ENCODE measurements around the gene GPX6.
"Not testable (repeated sequence)": the region's sequence is repeated elsewhere in the genome, so short reads cannot be mapped to it uniquely, and the experiment has no call there.

GPX6 gene, protein sequence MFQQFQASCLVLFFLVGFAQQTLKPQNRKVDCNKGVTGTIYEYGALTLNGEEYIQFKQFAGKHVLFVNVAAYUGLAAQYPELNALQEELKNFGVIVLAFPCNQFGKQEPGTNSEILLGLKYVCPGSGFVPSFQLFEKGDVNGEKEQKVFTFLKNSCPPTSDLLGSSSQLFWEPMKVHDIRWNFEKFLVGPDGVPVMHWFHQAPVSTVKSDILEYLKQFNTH

DNA sequence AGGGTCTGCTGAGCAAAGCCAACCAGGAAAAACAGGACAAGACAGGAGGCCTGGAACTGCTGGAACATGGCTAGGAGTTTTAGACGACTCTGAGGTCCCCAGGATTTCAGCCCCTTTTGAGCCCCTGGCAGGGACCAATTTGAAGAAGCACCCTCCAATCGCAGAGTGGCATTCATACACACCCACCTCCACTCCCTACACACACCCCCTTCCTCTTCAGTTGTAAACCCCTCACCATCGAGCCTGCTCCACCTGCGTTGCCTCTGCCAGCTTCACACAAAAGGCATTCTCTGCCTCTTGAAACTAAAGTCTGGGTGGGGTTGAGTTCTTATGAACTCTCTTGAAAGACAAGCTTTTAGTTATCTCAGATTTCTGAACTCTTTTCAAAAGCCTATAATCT lies at the start of gene GPX6:
Gene GPX6, minus strand, starts transcription at position 118 of the 400 bp plus-strand sequence. Its CDS starts 50 bp downstream, at position 68.
- no peak for DNase-seq

DNA sequence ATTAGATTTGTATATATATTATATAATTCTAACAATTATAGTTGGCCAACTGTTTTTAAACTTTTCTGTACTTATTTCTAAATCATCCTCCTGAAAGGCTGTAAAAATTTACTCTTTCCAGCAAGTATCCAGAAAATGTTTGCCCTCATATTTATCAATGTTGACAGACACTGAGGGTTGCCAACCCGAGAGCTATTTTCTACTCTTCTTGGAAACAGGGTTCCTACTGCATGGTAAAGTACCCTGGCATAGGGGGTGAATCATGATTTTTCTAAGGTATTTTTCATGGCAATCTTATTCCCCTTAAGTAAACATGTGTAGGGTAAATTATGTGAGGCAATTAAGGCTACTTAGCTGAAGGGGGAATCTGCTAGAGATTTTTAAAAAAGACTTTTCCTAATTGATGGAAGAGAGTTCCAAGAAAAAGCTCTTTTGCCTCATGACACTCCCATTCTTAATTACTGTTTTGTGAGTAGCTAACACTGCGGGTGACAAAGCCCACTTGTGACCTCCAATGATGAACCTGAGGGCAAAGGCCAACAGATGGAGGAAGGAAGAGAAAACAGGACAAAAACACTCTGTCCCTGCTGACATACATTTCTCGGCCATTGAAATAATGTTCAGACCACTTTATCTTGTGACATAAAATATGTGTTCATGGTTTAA lies 48.0 kb upstream of the GPX6 start:
- DNase-seq = no peak

DNA sequence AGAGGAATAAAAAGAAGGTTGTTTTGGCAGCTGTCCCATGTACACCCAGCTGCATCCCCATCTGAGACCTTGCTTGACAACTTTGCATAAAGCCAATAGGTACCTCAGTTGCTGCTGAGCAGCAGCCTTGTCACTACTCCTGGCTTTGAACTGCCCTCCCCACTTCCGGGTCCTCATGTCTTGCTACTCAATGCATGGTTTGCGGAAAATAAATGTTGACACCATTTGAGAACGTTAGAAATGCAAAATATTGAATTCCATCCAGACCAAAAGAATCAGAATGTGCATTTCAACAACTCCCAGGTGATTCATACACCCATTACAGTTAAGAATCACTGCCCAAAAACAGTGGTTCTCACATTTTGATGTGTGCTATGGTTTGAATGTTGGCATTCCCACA lies 43.0 kb upstream of the GPX6 start:
- DNase-seq = no peak

DNA sequence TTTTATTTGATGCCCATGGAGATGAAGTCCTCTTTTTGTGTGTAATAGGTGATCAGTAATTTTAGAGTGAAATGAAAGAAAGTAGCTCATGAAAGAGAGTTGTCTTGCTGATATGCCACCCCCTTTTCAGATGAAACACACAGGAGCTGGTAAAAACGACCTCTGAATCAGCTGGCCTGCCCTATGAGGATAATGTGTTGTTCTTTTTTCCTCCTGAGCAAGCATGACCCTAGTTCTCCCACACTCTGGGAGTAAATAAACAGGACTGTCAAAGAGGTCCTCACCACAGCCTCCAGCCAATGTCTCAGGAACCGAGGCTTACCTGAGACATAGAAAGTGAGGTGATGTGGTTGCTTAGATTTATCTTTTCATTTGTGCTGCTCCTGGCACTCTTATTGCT lies 39.5 kb upstream of the GPX6 start:
- DNase-seq = no peak

DNA sequence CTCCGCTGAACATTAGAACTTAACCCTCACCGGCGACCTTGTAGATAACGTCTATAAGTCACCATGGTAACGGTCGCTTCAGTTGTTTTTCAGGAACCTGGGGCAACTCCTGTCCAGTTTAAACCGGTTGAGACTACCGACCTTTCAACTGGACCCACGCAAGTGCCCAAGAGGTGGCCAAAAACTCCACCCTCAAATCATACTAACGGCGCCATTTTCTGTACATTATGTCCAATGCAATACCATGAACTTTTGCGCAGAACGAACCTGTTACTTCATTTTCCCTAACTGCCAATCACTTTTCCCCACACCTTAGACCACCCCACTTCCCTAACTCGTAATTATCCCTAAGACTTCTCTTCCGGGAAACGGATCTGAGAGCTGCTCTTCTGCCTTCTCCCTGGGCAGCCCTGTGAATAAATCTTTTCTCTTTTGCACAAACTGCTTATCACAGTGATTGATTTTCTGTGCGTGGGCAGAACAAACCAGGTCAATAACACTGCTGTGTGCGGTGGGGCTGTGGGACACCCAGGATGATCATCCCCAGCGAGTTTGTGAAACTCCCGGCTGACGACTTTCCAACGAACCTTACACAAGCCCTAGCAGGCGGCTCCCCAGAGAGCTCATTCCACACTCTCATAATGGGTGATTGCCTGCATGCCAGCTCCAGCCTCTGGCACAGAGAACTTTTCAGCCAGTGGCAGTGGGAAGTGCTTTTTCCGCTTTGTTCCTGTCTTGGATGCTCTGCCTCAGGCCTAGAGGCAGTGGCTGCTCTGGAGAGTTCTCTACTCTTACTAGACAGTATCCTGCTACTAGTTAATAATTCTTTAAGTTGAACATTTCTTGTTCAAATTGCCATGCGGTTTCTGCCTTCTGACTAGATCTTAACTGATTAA lies 38.6 kb upstream of the GPX6 start:
- no peak for DNase-seq

DNA sequence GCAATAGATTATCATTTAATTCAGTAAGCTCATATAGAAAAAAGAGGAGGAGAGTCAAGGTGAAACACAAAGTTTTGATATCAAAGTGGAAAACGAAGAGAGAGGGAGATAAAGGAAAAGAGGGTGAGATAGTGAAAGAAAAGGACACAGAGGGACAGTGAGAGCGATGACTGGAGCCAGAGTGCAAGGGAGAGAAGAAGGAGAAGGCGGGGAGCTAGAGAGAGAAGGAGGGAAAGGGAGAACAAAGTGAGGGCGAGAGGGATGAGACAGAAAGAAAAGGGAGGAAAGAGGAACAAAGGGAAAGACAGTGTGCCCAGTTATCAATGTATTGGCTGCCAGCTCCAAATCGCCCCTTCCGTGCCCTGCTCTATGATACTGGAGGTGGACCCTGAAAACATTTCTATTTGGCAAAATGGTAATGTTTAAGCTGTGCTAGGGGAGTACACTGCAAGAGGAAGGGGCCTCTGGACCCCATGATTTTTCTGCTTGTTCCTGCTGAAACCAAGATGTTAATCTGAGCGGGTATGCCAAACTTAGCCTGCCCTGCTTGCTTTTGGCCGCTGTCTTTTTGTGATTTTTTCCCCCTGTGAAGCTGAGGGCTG lies 37.9 kb upstream of the GPX6 start:
- DNase-seq = no peak

DNA sequence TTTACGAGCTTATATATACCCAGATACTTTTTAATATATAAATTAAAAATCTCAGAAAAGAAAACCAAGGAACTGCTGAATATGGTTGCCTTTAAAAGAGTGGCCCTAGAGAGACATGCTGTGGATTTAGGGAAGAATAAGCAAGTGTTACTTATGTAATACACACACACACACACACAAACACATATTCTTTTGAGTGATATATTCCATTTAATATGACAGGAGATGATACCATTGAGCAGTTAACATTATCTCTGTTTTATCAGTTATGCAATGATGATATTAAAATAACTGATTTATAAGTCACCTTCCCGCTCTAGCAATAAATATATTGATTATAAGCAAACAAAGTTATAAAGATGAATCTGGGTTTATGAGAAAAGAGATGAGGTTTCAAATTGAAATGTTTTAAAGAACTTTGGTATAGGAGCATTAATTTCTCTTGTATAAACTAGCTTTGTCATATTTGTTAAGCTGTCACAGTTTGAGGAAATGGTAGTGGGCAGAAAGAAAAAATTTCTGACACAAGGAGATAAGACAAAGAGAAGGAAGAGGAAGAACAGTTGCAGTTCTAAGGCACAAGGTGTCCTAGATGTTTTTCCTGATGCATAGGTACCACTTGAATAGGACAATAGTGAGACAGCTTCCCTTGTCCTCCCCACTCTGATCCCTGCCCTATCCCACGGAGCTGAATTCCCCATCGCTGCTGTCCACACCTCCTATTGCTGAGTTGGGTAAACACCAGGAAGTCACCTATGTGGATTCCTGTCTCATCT lies 36.5 kb upstream of the GPX6 start:
- no peak for DNase-seq

DNA sequence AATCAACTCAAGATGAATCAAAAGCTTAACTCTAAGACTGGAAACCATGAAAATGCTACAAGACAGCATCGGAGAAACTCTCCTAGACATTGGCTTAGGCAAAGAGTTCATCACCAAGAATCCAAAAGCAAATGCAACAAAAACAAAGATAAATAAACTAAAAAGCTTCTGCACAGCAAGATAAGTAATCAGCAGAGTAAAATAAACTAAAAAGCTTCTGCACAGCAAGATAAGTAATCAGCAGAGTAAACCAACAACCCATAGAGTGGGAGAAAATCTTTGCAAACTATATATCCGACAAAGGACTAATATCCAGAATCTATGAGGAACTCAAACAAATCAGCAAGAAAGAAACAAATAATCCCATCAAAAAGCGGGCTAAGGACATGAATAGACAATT lies 31.4 kb upstream of the GPX6 start:
- DNase-seq = not testable (repeated sequence)

DNA sequence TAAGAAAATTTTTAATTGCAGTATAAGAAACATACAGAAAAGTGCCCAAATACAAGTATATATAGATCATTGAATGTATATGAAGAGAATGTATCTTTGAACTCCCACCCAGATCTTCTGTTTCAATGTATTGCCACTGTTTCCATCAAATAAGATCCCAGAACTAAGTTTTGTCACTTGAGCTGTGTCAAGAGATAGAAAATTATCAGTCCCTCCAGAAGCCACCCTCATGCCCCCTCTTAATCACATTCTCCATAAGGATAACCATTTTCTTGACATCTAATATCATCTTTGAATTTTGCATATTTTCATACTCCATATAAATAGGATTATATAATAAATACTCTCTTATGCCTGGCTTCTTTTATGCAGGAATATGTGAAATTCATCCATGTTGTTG lies 30.4 kb upstream of the GPX6 start:
- no peak for DNase-seq

DNA sequence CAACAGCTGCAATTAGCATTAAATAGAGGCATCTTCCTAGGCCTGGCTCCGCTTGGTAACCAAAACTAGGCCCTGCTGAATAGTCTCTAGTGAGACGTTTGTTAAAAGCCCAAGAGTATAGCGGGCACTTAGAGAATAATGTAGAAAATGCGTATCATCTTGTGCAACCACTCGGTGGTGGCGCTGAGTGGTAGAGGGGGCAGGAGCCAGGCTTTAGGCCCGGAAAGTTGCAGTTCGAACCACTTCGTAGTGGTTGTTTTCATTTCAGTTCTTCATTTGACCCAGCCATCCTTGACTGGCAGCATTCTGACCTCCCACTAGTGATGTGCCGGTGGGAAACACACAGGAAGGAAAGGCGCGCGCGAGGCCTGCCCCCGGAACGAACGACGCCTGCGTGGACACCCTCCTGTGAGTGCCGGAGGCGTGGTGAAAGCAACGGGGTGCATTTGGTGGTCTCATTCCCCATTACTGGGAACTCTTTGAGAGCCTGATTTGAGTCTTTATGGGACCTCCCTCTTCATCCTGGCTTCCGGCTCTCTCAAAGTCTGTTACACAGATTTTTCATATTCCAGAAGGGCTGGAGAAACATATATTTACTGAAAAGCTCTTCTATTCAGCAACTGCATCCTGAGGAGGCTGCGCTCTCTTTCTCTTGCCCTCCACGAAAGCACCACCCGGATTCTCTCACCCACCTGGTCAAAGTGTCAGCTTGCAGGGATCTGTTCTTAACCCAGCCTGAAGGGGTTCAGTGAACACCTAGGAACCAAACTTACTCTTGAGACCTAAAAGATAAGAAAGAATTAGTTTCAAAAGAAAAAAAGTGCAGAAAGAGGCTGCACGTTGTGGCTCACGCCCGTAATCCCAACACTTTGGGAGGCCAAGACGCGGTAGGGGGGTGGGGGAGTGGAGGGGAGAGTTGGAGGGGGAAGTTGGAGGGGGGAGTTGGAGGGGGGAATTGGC lies 28.3 kb upstream of the GPX6 start:
- DNase-seq = peak; percentile 74

DNA sequence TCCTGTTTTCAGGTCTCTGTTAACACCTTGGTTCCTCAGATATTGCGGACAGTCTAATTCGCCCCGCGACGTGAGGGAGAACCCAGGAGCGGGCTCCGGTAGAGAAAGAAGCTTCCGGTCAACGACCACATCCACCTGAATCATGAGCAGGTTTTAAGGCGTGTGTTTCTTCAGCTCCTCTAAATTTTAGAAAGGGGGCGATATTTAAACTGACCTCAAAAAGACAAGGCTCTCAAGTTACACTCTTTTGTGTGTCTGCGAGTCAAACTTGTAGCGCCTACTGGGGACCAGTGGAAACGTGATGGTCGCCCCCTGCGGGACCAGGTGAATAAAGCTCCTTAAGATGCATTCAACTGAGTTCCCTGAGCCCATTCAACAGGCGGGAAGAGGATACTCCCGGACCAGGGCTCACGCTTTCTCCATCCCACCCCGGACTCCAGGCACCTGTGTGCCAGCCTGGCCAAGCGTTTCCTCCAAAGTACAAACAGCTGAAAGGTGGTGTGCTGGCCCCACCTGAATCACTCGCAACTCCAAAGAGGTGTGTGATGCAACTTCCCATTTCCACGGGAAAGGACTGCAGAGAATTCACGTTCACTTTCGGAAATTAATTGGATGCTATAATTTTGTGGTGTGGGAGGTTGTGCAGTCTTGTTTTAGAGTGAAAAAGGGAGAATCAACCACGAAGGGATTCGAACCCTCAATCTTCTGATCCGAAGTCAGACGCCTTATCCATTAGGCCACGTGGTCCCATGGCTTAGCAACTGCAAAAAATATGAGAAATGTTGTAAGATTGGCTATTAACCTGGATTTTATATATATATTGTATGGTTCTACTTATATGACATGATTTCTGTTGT lies 27.1 kb upstream of the GPX6 start:
- DNase-seq = peak; percentile 93

DNA sequence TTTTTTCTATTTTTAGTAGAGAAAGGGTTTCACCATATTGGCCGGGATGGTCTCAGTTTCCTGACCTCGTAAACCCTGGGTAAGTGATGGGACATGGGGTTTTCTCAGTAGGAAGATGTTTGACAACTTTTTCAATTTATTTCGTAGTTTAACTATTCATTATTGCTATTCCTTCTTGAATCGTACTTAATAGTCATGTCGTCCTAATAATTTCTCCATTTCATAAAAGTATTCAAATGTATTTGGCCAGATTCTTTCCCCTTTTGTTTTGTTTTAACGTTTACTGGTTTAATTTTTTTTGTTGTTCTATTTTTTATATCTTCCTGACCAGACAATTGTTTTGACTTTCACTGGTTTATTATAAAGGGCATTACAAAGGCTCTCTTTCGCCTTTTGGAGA lies 26.4 kb upstream of the GPX6 start:
- DNase-seq = no peak

DNA sequence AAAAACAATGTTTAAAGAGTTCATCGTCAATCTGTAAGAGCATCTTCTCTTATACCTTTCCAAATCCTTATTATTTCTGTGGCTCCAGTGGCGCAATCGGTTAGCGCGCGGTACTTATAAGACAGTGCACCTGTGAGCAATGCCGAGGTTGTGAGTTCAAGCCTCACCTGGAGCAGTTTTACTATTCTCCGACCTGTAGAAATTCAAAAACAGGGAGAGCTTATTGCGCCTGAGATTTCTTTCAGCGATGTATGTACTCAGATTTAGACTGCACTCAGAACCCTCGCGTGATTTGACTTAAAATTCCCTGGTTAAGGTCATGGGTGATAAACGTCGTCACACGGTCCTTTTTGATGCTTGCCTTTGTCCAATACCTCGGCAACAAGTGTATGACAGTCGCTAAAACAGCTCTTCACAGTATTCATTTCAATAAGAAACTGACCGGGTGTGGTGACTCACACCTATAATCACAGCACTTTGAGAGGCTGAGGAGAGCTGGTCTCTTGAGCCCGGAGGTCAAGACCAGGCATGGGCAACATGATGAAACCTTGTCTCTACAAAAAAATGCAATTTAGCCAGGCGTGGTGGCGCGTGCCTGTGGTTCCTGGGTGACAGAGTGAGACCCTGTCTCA lies 22.0 kb upstream of the GPX6 start:
- no peak for DNase-seq

DNA sequence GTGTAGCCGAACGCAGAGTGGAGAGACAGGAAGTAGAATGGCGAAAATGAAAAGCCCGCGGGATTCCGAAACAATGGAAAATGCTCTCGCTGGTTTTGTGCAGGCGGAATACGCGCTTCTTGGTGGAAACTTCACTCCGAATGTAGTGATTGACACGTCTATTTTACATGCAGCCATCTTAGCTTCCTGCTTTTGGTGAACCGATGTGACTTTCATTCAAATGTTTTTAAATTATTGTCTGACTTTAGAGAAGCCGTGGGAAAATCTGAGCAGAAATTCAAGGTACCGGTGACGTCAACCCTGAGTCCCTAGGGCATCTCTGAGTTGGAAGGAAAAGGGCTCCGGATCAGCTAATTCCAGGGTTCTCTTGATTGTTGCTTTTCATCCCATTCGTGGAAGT lies 21.5 kb upstream of the GPX6 start:
- no peak for DNase-seq

DNA sequence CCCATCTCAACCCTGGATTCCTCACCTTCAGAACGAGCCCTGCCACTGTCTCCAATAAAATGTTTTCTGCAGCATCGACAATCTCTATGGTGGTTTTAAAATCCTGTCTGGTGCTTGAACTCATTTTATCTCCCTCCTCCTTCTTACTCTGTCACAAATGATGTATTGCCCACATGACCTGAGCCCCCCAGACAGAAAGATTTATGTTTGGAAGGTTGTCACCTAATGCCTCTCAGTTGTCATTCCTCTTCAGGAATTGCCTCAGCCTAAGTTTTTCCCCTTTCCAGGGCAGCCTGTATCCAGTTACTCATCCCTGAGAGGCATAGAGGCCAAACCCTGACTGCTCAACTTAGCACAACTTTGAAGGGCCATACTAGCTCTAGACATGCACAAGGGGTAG lies 19.3 kb upstream of the GPX6 start:
- no peak for DNase-seq

DNA sequence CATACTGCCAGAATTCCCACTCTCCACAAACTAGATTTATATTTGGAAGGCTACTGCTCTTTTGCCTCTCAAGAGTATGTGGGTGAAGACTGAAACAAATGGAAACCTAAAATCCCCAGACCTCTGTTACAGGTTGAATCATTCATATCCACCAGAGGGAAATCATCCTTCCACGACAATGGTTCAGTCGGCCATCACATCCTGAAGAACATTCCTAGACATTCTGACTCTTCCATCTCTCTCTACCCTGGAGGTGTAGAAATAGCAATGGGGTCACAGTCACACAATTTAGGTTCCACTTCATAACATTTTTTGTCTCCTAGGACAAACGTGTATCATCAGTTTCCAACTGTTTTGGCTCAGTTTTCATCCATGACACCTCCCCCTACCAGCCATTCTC lies 18.7 kb upstream of the GPX6 start:
- DNase-seq = no peak

DNA sequence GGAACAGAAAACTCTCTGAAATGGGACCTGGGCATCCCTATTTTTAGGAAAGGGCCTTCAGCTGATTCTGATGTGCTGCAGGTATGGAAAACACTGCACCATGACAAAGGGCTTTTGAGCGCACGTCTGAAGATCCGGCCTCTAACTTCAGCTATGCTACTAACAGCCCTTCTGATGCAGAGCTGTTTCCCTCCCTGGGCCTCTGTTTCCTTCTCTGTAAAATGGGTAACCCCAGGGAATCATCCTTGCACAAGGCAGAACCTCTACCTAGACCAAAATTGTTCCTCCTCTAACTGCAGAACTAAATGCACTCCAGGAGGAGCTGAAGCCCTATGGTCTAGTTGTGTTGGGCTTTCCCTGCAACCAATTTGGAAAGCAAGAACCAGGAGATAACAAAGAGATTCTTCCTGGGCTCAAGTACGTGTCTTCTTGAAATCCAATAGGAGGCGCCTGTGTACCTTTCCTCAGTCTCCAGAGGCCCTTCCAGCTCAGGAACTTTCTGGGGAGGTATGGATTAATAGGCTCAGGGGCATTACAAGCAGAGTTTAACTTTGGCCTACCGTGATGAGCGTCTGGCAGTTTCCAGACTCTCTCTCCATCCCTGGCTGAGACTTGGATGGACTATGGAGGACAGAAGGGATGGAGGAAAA lies 16.0 kb upstream of the GPX6 start:
- peak; percentile 59 for DNase-seq

DNA sequence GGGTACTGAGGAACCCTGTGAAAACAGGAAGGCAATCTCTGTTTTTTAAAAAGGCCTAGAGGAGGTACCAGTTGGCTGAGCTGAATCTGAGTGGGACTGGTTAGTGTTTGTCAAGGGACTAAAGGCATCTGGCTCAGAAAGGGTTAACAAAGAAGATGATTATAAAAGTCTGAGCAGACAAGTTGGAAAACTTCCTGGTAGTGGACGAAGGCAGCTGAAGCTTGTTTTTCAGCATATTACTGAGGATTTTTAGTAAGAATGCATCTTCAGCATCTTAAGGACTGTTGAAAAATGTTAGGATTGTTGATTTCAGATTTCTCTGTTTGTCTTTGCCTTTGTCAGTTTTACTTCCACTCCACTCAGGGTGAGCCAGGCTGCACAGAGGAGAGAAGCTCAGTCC lies 15.2 kb upstream of the GPX6 start:
- DNase-seq = no peak

DNA sequence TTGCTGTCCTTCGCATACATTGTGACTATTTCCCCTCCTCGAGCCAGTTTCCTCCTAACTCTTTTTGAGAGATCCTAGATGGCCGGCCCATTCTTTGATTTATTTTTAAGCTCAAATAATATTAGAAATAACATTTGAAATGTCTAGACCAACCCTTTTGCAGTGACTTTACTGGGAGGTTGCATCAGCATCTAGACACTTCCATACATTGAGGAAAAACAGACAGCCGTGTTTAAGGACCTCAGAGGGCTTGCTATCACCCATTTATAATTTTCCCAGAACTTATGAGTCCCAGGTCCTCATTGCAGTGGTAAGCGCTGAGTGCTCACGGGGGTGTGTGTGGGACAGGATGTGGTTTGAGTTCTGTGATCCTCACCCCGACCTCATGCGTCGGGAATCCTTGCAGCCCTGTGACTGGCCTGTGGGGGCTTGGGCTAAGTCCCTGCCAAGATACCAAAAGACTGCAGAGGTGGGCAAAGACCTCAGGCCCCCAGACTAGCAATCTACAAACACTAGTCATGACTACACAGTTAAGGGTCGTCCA lies 10.0 kb upstream of the GPX6 start, which contains the start of gene GPX5:
Gene GPX5, plus strand, starts transcription at position 386 of the 544 bp plus-strand sequence. Its CDS starts 133 bp downstream, at position 519.
- DNase-seq = no peak
